GM12864 (cell line): ENCODE results near the gene FAM219A.

Experiments
- DNase-seq: peaks from one replicate; pipeline ENCODE4 v3.0.0-alpha.2; 2011; ENCODE audit warnings: low read depth
- H3K4me3 ChIP-seq: 2 replicates; pipeline ENCODE4 v1.5.1; 2011; ENCODE audit warnings: mild to moderate bottlenecking, low read depth, low read length, control low read depth
- TF ChIP-seq, protein P1 (sequence below): IDR thresholded peaks from 2 replicates; pipeline ENCODE4 v1.5.1; 2011; ENCODE audit warnings: low read depth, mild to moderate bottlenecking, moderate library complexity, low read length, control low read depth, inconsistent platforms; ENCODE audit errors: missing control alignments

The FAM219A gene

DNA sequence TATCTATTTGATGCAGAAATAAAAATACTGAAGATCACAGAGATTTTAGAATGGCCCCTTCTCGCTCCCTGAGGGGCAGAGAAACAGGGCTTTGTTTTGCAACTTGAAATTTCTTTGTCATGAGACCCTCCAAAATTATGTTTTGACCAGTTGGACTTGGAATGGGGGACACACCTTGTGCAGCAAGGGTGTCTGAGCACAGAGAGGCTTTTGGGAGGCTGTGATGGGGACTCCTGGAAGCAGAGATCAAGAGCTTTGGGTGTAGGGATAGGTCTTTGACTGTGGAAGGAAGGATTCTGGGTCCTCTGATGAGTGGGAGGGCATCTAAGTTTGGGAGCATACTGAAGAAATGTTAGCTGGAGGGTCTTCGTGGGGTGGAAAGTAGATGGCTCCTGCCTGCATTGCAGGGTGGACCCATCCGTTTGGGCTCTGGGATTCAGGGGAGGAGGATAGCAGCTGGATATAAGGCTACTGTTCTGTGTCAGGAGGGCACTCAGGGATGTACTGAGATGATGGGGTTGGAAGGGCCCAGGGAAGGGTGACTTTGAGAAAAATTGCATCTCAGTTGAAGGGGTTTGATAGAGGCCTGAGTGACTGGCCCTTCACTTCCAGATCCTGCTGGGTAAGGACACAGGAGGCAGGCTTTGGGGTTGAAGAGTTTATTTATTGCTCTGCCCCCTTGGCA, 79.9 kb downstream of the FAM219A start:
- TF ChIP-seq, protein P1, sequence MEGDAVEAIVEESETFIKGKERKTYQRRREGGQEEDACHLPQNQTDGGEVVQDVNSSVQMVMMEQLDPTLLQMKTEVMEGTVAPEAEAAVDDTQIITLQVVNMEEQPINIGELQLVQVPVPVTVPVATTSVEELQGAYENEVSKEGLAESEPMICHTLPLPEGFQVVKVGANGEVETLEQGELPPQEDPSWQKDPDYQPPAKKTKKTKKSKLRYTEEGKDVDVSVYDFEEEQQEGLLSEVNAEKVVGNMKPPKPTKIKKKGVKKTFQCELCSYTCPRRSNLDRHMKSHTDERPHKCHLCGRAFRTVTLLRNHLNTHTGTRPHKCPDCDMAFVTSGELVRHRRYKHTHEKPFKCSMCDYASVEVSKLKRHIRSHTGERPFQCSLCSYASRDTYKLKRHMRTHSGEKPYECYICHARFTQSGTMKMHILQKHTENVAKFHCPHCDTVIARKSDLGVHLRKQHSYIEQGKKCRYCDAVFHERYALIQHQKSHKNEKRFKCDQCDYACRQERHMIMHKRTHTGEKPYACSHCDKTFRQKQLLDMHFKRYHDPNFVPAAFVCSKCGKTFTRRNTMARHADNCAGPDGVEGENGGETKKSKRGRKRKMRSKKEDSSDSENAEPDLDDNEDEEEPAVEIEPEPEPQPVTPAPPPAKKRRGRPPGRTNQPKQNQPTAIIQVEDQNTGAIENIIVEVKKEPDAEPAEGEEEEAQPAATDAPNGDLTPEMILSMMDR, result no peak
- no peak for DNase-seq
- H3K4me3 ChIP-seq, result no peak overlapping the region

DNA sequence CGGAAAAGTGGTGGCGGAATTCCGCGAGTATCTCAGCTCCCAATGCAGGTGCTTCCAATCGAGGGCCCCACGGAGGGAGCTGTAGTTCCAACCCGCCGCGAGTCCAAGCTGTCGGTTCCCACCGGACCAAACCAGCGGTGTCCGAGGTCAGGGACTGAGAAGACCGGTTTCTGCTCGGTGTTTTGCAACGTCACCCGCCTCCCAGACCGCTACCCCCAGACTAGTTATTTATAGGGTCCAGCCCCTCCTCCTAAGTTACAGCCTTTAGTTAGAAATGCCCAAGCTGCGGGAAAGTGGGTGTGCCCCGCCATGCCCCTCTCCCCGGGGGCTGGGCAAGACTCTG, 81.0 kb downstream of the FAM219A start:
- peak overlapping the region; percentile 58 for H3K4me3 ChIP-seq
- TF ChIP-seq, protein P1, result no peak
- DNase-seq, result no peak

DNA sequence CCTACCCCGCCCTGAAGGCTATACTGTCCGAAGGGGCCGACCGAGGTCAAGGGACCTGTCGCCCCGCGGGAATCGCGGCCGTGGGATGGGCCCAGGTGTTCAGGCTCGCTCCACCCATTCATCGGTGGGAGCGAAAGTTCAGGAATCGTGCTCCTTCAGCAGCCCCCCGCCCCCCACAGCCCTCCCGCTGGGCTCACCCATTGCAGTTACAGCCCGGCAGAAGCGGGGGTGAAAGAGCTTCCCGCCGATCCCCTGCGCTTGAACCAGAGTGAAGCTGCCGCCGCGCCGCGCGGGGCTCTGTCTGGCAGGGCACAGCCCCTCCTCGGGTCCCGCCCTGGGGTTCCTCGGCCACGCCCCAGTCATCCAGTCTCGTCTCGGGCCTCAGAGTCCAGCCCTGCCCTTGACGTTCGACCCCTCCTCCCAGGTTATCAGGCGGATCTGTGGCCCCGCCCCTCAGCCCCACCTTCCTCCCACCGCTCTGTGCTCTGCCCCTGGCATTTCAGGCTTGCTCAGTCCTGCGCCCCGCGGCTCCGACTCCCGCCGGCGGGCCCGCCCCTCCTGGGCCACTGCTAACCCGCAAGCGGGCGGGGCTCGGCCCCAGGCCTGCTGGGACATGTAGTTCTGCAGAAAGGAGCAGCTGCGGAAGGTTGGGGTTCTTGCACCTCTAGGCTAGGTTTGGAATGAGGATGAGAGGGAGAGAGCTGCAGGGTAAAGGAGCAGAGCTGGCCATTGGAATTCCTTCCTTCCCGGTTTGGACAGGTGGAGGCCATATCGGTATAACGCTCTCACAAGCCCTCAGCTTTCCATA, 81.6 kb downstream of the FAM219A start, which contains the start of gene MYORG:
MYORG (minus strand) TSS at position 303 of the 808 bp plus-strand sequence. CDS start 3,955 bp downstream, outside the sequence.
- peak within 1 kb of the TSS; percentile 58 for H3K4me3 ChIP-seq
- peak; percentile 85 for DNase-seq
- TF ChIP-seq, protein P1, result no peak

DNA sequence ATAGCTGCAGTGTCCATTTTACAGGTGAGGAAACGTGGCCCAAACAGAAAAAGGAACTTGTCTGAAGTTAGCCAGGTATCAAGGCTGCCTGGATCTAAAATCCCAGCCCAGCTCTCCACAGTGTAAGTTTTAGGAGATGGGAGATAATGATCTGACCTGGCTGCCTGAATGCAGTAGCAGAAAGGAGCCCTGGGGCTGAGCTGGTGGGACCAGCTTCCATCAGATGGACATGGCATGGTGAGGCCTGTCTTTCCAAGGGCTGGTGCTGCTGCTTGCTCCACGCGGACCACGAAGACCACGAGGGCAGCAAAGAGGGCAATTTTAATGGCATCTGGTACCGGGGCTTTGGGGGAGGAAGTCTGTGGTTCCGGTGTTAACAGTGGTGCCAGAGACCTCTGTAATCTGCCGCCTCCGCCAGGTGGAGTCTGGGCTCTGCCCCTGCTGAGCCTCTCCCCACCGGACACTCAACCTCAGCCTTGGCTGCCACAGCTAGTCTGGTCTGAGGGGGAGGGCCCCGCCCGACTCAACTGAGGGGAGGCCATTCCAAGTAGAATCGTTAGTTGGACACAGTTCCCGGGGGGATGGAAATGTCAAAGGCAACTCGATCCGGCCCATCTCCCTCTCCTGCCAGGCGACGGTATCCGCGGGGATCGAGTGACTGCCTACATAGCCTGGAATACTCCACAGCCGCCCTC, 82.3 kb downstream of the FAM219A start:
- H3K4me3 ChIP-seq, result peak overlapping the region; percentile 58
- TF ChIP-seq, protein P1, result peak; percentile 31
- no peak for DNase-seq

DNA sequence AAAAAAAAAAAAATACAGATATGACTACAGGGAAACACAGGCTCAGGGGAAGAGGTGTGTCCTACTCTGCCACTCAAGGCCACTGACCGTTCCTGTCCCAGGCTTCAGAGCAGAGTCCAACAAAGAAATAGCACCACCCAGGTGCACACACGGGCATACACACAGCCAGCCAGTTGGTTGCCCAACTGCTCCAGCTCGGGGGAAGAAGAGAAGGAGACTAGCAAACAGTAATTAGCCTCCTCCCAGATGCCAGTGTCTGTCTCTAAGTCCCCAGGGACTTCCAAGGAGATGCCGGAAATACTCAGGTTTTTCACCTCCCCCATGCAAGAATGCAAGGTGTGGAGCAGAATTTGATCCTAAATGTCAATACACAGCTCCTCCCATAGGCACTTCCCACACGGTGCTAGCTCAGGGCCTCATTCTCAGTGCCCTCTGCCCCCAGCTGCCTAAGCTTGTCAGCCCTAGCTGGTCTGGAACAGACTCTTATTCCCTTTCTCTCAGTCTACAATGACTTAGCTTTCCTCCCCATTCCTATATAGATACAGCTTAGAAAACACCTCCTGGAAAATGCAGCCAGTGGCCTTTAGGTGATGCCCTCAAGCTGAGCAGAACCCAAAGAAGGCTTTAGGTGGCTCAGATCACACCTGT, 83.3 kb downstream of the FAM219A start:
- TF ChIP-seq, protein P1, result no peak
- H3K4me3 ChIP-seq, result no peak overlapping the region
- DNase-seq, result no peak

DNA sequence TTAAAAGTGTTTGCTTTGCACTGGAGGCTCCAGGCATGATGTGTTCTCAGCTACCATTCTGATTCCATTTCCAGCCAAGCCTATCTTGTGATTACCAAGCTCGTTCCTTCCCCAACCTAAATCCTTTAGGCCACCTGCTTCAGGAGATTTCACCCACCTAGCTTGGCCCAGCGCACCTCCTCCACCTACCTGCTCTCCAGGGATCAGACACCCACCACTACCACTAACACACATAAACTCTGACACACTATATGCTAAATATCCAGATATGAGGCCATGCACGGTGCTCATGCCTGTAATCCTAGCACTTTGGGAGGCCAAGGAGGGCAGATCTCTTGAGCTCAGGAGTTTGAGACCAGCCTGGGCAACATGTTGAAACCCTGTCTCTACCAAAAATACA, 84.0 kb downstream of the FAM219A start:
- no peak overlapping the region for H3K4me3 ChIP-seq
- TF ChIP-seq, protein P1, result no peak
- no peak for DNase-seq
